CD4-positive, alpha-beta T cell treated with Interleukin-6 at 100 ng/mL for 8 hours (primary cell): ENCODE measurements around the gene PLIN3.
"Not testable (repeated sequence)": the region's sequence is repeated elsewhere in the genome, so short reads cannot be mapped to it uniquely, and the experiment has no call there.

Experiments
- DNase-seq: peaks from one replicate; pipeline ENCODE4 v3.0.0-alpha.2; 2020; ENCODE audit warnings: mixed read lengths, low spot score

Gene PLIN3

DNA sequence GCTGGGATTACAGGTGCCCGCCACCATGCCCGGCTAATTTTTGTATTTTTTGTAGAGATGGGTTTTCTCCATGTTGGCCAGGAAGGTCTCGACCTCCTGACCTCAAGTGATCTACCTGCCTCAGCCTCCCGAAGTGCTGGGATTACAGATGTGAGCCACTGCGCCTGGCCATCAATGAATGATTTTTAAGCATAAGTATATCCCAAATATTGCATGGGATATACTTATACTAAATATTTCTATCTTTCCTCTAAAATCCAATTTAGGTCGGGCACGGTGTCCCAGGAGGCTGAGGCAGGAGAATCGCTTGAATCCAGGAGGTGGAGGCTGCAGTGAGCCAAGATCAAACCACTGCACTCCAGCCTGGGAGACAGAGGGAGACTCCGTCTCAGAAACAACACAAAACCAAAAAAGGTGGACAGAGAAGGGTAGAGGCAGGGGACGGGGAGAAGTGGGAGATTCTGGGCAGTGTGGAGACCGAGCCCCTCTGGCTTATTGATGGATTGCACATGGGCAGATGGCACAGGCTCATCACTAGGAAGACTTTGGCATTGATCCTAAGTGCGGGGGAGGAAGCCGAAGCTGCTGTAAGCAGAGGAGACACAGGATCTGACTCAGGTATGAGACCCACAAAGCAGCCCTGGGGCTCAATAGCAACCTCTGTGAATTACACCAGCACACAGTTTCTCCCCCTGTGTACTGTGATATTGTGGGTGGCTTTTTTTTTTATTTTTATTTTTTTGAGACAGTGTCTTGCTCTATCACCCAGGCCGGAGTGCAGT lies 21.8 kb upstream of the PLIN3 start:
- no peak for DNase-seq

DNA sequence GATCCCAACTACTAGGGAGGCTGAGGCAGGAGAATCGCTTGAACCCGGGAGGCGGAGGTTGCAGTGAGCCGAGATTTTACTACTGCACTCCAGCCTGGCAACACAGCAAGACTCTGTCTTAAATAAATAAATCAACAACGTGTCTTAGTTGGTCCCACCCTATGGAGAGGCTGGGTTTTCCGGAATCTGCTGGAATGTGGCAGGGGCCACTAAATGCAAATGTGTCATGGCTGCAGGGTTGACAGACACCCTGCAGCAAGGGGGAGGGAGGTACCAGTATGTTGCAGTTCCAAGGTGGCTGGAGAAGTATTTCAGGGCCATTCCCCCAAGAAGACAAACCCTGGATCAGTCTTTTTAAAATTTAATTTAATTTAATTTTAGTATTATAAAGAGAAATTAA lies 20.3 kb upstream of the PLIN3 start:
- not testable (repeated sequence) for DNase-seq

DNA sequence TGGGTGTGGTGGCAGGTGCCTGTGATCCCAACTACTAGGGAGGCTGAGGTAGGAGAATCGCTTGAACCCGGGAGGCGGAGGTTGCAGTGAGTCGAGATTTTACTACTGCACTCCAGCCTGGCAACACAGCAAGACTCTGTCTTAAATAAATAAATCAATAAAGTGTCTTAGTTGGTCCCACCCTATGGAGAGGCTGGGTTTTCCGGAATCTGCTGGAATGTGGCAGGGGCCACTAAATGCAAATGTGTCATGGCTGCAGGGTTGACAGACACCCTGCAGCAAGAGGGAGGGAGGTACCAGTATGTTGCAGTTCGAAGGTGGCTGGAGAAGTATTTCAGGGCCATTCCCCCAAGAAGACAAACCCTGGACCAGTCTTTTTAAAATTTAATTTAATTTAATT lies 17.5 kb upstream of the PLIN3 start:
- DNase-seq, result not testable (repeated sequence)

DNA sequence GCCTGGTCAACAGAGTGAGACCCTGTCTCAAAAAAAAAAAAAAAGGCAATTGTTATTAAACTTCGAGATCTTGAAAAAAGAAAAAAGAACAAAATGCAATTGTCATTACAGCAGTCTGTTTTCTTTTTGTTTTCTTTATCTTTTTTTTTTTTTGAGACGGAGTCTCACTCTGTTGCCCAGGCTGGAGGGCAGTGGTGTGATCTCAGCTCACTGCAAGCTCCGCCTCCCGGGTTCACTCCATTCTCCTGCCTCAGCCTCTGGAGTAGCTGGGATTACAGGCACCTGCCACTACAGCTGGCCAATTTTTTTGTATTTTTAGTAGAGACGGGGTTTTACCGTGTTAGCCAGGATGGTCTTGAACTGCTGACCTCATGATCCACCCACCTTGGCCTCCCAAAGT lies 15.4 kb upstream of the PLIN3 start:
- DNase-seq, result not testable (repeated sequence)

DNA sequence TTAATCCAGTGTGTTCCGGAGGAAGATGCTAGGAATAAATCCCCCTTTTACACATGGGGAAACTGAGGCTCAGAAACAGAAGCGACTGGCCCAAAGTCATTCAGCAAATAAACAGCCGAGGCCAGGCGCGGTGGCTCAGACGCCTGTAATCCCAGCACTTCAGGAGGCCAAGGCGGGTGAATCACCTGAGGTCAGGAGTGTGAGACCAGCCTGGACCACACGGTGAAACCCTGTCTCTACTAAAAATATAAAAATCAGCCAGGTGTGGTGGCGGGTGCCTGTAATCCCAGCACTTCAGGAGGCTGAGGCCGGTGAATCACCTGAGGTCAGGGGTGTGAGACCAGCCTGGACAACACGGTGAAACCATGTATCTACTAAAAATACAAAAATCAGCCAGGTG lies 11.6 kb upstream of the PLIN3 start:
- no peak for DNase-seq

DNA sequence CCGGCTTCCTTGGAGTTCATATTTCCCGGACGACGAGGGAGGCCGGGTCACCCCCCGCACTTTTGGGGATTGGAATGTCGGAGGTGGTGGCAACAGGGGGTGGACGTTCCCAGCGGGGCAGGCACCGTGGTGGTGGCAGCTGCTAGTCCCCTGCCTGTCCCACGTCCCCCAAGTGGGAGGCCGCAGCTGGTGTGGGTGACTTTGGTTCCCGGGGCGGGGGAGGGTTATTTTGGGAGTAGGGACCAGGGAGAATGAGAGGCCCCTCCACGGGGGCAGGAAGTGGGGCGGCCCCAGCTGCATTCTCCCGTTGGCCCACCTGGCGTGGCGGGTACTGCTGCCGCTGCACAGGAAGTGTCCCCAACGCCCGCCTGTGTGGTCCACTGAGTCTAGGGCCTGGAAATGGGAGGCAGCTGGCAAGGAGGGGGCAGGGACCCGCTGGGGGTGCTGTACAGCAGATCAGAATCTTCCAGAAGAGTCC lies 11.1 kb upstream of the PLIN3 start:
- no peak for DNase-seq

DNA sequence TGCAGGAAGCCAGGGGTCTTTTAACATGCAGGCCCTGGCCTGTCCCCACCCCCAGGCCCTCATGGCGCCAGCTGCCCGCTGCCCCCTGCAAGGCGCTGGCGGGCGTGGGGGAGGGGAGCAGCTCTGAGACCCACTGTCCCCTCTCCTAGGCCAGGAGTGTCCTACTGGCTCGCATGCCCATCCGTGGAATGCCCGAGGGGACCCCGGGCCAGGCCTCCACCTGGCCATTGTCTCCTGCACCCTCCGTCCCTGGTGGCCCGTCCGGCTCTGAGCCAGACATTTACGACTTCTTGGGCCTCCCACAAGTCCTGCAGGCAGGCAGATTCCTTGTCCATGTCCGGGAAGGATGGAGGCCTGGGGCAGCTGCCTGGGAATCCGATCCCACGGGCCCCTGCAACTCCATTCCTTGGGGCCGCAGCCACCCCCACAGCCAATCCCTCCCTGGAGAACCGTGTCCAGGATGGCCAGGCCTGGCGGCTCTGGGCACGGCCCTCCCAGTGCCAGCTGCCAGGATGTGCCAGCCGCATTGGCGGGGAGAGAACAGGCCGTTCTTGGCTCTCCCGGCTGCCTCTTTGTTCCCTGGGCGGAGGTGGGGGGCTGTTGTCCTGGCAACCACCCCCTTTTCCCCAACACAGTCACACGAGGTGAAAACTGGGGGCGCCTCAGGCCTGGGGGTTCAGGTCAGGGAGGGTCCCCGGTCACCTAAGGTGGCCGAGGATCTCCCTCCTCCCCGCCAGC lies 10.5 kb upstream of the PLIN3 start:
- DNase-seq, result no peak

- no peak for DNase-seq
These were observed 6.5 kb upstream of the PLIN3 start for GRCh38 chr19:4873930-4874329.

DNA sequence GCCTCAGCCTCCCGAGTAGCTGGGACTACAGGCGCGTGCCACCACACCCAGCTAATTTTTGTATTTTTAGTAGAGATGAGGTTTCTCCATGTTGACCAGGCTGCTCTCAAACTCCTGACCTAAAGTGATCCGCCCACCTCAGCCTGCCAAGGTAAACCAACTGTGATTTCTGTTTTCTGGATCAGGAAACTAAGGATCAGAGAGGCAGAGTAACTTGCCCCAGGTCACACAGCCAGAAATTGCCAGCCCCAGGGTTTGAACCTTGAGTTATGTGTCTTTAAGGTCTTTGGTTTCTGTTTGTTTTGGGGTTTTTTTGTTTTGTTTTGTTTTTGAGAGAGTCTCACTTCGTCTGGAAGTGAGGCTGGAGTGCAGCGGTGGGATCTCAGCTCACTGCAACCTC lies 4.2 kb upstream of the PLIN3 start:
- DNase-seq, result no peak

- DNase-seq, result no peak
These were observed 2.7 kb upstream of the PLIN3 start for GRCh38 chr19:4870025-4870700.

- no peak for DNase-seq
These were observed 893 bp upstream of the PLIN3 start for GRCh38 chr19:4868286-4868834.

GRCh38 chr19:4866595-4867424 lies 657 bp downstream of the PLIN3 start:
- DNase-seq, result peak; percentile 29

DNA sequence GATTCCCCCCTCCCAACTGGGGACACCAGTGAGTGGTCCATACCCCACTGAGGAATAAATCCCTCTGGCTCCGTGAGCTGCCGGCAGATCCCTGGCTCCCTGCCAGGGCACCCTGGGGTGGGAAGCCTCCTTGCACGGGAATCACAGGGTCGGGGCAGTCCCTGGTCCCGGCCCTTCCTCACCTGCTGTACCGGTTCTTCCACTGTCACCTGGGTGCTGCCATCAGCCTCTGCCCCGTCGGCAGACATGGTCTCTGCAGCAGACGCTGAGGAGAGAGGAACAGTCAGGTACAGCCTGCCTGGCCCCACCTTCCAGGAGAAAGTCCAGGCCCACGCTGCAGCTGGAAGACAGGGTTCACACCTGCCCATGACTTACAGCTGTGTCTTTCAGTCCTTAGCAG lies 6.3 kb downstream of the PLIN3 start:
- DNase-seq, result no peak

DNA sequence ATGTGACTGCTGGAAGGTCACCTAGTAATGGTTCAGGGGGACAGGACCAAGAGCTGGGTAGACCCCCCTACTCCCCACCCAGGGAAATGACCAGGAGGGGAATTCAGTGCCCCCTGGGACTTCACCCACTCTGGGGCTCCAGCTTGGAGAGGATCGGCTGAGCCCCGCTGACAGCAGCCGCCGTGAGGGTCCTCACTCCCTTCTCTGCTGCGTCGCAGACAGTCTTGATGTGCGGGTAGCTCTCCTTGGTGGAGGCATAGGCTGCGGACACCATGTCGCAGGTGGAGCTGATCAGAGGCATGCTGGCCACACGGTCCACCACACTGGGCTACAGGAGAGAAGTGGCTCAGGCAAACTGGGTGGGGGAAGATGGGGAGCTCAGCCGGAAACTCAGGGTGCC lies 7.8 kb downstream of the PLIN3 start:
- DNase-seq, result no peak

GRCh38 chr19:4856468-4856867 lies 11.0 kb downstream of the PLIN3 start:
- DNase-seq, result not testable (repeated sequence)

- DNase-seq, result not testable (repeated sequence)
These were observed 14.0 kb downstream of the PLIN3 start for GRCh38 chr19:4853506-4853905.

DNA sequence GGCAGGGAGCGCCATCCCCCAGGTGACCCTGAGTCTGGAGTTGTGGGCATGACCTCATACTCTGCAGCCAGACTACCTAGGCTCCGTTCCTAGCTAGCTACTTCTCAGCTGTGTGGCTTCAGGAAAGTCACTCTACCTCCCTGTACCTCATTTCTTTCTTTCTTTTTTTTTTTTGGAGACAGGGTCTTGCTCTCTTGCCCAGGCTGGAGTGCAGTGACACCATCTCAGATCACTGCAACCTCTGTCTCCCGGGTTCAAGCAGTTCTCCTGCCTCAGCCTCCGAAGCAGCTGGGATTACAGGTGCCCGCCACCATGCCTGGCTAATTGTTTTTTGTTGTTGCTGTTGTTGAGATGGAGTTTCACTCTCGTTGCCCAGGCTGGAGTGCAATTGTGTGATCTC lies 15.0 kb downstream of the PLIN3 start:
- DNase-seq, result no peak

DNA sequence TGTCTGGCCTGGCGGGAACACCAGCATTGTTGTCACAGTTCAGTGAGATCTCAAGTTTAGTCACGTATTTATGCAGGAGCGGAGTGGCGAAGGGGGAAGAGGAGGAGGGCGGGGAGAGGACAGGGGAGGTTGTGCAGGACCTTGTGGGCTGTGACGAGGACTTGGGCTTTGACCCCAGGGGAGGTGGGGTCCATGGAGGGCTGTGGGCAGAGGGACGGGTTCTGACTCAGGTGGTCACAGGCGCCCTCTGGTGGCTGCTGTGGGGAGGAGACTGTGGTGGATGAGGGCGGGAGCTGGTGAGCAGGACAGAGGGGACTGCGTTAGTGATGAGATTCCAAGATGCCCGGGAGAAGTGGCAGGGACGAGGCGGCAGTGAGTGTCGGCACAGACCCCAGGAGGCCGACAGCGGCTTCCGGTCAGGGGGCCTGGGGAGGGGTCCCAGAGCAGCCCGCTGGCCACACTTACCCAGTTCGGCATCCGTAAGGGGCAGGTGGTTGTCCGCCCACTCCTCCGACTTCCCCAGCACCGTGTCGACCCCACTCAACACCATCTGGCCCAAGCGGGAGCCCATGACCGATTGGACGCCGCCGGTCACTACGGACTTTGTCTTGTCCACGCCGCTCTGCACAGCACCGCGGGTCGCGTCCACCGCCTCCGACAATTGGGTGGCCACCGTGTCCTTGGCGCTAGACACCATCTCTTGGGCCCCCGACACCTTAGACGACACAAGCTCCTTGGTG lies 15.7 kb downstream of the PLIN3 start:
- DNase-seq, result peak; percentile 66

- DNase-seq, result no peak
These were observed 18.4 kb downstream of the PLIN3 start for GRCh38 chr19:4849019-4849418.

GRCh38 chr19:4847190-4847973 lies 20.1 kb downstream of the PLIN3 start:
- DNase-seq, result no peak
